Neural cell (in vitro differentiated cells): Measurements from ENCODE around the gene CSNK2B. TPM values are rescaled to one million over a fixed set of nuclear protein-coding genes. Genes with fewer than 3 reads are reported as not detected.
"Not testable (repeated sequence)": the region's sequence is repeated elsewhere in the genome, so short reads cannot be mapped to it uniquely, and the experiment has no call there.

Experiments
- H2AFZ ChIP-seq: fragments of 200-600, 300-800 bp; sonication (generic), shearing (Covaris generic); 2 replicates; pipeline ENCODE4 v1.6.0; 2014; ENCODE audit warnings: low read depth, mild to moderate bottlenecking, antibody characterized with exemption, low read length, moderate library complexity
- H3F3A ChIP-seq: fragments of 200-600 bp; shearing (Covaris generic); 2 replicates; pipeline ENCODE4 v1.6.1; 2016; ENCODE audit warnings: mild to moderate bottlenecking, moderate library complexity, mixed read lengths, antibody characterized with exemption, low read length; ENCODE audit not compliant: insufficient read depth, poor library complexity, severe bottlenecking
- H3K27ac ChIP-seq: fragments of 200-600, 300-800 bp; sonication (generic), shearing (Covaris generic); 2 replicates; pipeline ENCODE4 v1.5.1; 2014; ENCODE audit warnings: mild to moderate bottlenecking, low read length, moderate library complexity
- H3K27me3 ChIP-seq: fragments of 300-800, 200-600 bp; sonication (generic), shearing (Covaris generic); 2 replicates; pipeline ENCODE4 v1.6.0; 2014; ENCODE audit warnings: mild to moderate bottlenecking, low read depth, low read length, moderate library complexity; ENCODE audit not compliant: insufficient read depth
- H3K36me3 ChIP-seq: fragments of 300-800, 200-600 bp; sonication (generic), shearing (Covaris generic); 2 replicates; pipeline ENCODE4 v1.5.1; 2014; ENCODE audit warnings: mild to moderate bottlenecking, antibody characterized with exemption, low read length, moderate library complexity; ENCODE audit not compliant: insufficient read depth
- H3K4me2 ChIP-seq: fragments of 300-800, 200-600 bp; sonication (generic), shearing (Covaris generic); 2 replicates; pipeline ENCODE4 v1.6.0; 2014; ENCODE audit warnings: mild to moderate bottlenecking, low read length
- H3K4me3 ChIP-seq: fragments of 300-800, 200-600 bp; sonication (generic), shearing (Covaris generic); 2 replicates; pipeline ENCODE4 v1.5.1; 2014; ENCODE audit warnings: mild to moderate bottlenecking, low read length, moderate library complexity
- H3K79me2 ChIP-seq: fragments of 200-600 bp; shearing (Covaris generic); replicated peaks from 2 replicates; pipeline ENCODE4 v1.6.0; 2014; ENCODE audit warnings: mild to moderate bottlenecking, low read length, moderate library complexity; ENCODE audit not compliant: insufficient read depth
- H3K9ac ChIP-seq: fragments of 300-800, 200-600 bp; sonication (generic), shearing (Covaris generic); 2 replicates; pipeline ENCODE4 v1.6.1; 2016; ENCODE audit warnings: mild to moderate bottlenecking, low read length, mixed read lengths
- H3K9me2 ChIP-seq: fragments of 200-600 bp; shearing (Covaris generic); 2 replicates; pipeline ENCODE4 v1.6.1; 2016; ENCODE audit warnings: mild to moderate bottlenecking, low read length, mixed read lengths; ENCODE audit not compliant: insufficient read depth
- H3K9me3 ChIP-seq: fragments of 200-600, 300-800 bp; sonication (generic), shearing (Covaris generic); 2 replicates; pipeline ENCODE4 v1.6.1; 2016; ENCODE audit warnings: mild to moderate bottlenecking, mixed run types, low read length, moderate library complexity, mixed read lengths
- H4K20me1 ChIP-seq: fragments of 200-600 bp; shearing (Covaris generic); 2 replicates; pipeline ENCODE4 v1.6.1; 2016; ENCODE audit warnings: mild to moderate bottlenecking, mixed run types; ENCODE audit not compliant: insufficient read depth
- EP300 ChIP-seq: fragments of 450-650 bp; conservative IDR thresholded peaks from 2 replicates; pipeline ENCODE4 v1.6.1; 2014; ENCODE audit warnings: antibody characterized with exemption, mild to moderate bottlenecking, moderate library complexity; ENCODE audit not compliant: poor library complexity, severe bottlenecking
- EZH2 ChIP-seq: fragments of 200-600, 300-800 bp; shearing (Covaris generic), sonication (generic); IDR thresholded peaks from 2 replicates; pipeline ENCODE4 v1.6.1; 2014; ENCODE audit warnings: antibody characterized with exemption, low read length, borderline replicate concordance, mild to moderate bottlenecking; ENCODE audit not compliant: insufficient read depth, poor library complexity, severe bottlenecking
- MXI1 ChIP-seq: fragments of 450-650 bp; conservative IDR thresholded peaks from 2 replicates; pipeline ENCODE4 v1.6.1; 2014; ENCODE audit warnings: antibody characterized with exemption, mild to moderate bottlenecking; ENCODE audit not compliant: poor library complexity, severe bottlenecking
- POLR2AphosphoS5 ChIP-seq: IDR thresholded peaks from 2 replicates; pipeline ENCODE4 v1.6.1; 2012
- RAD21 ChIP-seq: fragments of 450-650 bp; conservative IDR thresholded peaks from 2 replicates; pipeline ENCODE4 v1.6.1; 2014; ENCODE audit warnings: antibody characterized with exemption, mild to moderate bottlenecking, moderate library complexity
- SMC3 ChIP-seq: fragments of 450-650 bp; conservative IDR thresholded peaks from 2 replicates; pipeline ENCODE4 v1.6.1; 2014; ENCODE audit warnings: antibody characterized with exemption, mild to moderate bottlenecking, moderate library complexity; ENCODE audit not compliant: poor library complexity
- TAF1 ChIP-seq: IDR thresholded peaks from 2 replicates; pipeline ENCODE4 v1.6.1; 2012; ENCODE audit warnings: low read depth
- polyA plus RNA-seq: library from polyadenylated mRNA; depleted of rRNA; stranded (reverse); fragments of >200 nt; gene quantifications from 2 replicates; pipeline ENCODE4 v1.2.3, GENCODE V29; 2014
- TF ChIP-seq, protein P1 (sequence below): IDR thresholded peaks from 2 replicates; pipeline ENCODE4 v1.6.1; 2012; ENCODE audit warnings: borderline replicate concordance
- TF ChIP-seq, protein P2 (sequence below): fragments of 450-650 bp; IDR thresholded peaks from 2 replicates; pipeline ENCODE4 v1.5.1; 2014; ENCODE audit warnings: antibody characterized with exemption, mild to moderate bottlenecking, moderate library complexity; ENCODE audit not compliant: poor library complexity, severe bottlenecking

Gene CSNK2B
- polyA plus RNA-seq, 1 donor from 2014 or later: 135 TPM

DNA sequence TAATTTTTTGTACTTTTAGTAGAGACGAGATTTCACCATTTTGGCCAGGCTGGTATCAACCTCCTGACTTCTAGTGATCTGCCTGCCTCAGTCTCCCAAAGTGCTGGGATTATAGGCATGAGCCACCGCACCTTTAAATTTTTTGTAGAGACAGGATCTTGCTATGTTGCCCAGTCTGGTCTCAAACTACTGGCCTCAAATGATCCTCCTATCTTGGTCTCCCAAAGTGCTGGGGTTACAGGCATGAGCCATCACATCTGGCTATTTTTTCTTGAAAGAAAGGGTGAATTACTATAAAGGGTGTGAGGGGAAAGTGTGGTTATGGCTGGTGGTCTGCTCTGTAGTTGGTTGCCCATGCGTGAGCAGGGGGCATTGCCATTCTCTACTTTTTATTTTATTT is 42.3 kb downstream of the CSNK2B start:
- no peaks in the 10 kb centered on the region for H3K9me2 ChIP-seq
- H2AFZ ChIP-seq: no peak overlapping the region
- H3K27ac ChIP-seq: no peak overlapping the region
- no peaks in the 10 kb centered on the region for H3K9me3 ChIP-seq
- TF ChIP-seq TAF1: no peak
- TF ChIP-seq, protein P1, sequence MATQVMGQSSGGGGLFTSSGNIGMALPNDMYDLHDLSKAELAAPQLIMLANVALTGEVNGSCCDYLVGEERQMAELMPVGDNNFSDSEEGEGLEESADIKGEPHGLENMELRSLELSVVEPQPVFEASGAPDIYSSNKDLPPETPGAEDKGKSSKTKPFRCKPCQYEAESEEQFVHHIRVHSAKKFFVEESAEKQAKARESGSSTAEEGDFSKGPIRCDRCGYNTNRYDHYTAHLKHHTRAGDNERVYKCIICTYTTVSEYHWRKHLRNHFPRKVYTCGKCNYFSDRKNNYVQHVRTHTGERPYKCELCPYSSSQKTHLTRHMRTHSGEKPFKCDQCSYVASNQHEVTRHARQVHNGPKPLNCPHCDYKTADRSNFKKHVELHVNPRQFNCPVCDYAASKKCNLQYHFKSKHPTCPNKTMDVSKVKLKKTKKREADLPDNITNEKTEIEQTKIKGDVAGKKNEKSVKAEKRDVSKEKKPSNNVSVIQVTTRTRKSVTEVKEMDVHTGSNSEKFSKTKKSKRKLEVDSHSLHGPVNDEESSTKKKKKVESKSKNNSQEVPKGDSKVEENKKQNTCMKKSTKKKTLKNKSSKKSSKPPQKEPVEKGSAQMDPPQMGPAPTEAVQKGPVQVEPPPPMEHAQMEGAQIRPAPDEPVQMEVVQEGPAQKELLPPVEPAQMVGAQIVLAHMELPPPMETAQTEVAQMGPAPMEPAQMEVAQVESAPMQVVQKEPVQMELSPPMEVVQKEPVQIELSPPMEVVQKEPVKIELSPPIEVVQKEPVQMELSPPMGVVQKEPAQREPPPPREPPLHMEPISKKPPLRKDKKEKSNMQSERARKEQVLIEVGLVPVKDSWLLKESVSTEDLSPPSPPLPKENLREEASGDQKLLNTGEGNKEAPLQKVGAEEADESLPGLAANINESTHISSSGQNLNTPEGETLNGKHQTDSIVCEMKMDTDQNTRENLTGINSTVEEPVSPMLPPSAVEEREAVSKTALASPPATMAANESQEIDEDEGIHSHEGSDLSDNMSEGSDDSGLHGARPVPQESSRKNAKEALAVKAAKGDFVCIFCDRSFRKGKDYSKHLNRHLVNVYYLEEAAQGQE: no peak
- TF ChIP-seq RAD21: no peak
- H3K79me2 ChIP-seq: no peaks in the 10 kb centered on the region
- no peaks in the 10 kb centered on the region for H4K20me1 ChIP-seq
- no peaks in the 10 kb centered on the region for H3K27me3 ChIP-seq
- no peak overlapping the region for H3K4me3 ChIP-seq
- H3K4me2 ChIP-seq: no peak overlapping the region
- no peaks in the 10 kb centered on the region for H3F3A ChIP-seq
- no peaks in the 10 kb centered on the region for H3K36me3 ChIP-seq
- no peak overlapping the region for H3K9ac ChIP-seq

DNA sequence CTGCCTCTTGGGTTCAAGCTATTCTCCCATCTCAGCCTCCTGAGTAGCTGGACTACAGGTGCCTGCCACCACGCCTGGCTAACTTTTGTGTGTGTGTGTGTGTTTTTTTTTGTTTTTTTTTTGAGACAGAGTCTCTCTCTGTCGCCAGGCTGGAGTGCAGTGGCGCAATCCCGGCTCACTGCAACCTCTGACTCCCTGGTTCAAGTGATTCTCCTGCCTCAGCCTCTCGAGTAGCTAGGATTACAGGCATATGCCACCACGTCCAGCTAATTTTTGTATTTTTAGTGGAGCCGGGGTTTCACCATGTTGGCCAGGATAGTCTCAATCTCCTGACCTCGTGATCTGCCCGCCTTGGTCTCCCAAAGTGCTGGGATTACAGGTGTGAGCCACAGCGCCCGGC is 43.3 kb downstream of the CSNK2B start:
- H3K79me2 ChIP-seq, H3K9me3 ChIP-seq, H3K4me2 ChIP-seq, H3K36me3 ChIP-seq, H3K4me3 ChIP-seq, H3F3A ChIP-seq, H3K27me3 ChIP-seq, H4K20me1 ChIP-seq, H2AFZ ChIP-seq, H3K27ac ChIP-seq, H3K9me2 ChIP-seq, H3K9ac ChIP-seq: not testable (repeated sequence)

DNA sequence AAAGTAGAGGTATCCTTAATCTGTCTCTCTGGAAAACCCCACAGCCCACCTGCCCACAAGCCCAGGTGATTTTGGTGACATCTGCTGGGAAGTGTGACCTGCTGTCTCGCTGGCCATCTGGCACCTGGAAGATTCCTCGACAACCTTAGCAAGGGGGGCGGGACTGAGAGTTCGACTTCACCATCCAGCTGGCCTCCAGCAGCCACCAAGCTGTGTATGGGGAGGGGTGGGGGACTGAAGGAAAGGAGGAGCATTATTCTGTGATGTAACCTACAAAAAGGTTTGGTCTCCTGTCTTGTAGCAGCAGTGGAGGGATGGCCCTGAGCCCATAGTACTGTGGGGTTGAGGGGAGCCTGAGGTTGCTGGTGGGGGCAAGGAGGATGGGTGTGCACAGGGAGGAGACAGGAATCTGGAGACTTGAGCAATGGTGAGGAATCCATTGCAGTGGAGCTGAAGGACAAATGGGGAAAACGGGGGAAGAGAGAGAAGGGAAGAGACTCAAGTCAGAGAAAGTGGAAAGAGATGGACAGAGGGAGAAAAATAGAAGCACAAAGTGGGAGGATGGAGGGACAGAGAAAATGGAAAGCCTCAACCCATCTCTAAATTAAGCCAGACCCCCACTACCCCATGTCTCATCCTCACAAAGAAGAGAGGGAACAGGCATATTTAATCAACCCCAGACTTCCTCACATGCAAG is 44.8 kb downstream of the CSNK2B start:
- H3K9ac ChIP-seq: no peak overlapping the region

More for the DNA sequence above, 44.8 kb downstream of the CSNK2B start:
- no peaks in the 10 kb centered on the region for H3F3A ChIP-seq
- TF ChIP-seq EZH2 (no peak), RAD21 (no peak), TAF1 (no peak), MXI1 (no peak), POLR2AphosphoS5 (no peak), EP300 (no peak), SMC3 (no peak)
- TF ChIP-seq, protein P1: no peak
- TF ChIP-seq, protein P2, sequence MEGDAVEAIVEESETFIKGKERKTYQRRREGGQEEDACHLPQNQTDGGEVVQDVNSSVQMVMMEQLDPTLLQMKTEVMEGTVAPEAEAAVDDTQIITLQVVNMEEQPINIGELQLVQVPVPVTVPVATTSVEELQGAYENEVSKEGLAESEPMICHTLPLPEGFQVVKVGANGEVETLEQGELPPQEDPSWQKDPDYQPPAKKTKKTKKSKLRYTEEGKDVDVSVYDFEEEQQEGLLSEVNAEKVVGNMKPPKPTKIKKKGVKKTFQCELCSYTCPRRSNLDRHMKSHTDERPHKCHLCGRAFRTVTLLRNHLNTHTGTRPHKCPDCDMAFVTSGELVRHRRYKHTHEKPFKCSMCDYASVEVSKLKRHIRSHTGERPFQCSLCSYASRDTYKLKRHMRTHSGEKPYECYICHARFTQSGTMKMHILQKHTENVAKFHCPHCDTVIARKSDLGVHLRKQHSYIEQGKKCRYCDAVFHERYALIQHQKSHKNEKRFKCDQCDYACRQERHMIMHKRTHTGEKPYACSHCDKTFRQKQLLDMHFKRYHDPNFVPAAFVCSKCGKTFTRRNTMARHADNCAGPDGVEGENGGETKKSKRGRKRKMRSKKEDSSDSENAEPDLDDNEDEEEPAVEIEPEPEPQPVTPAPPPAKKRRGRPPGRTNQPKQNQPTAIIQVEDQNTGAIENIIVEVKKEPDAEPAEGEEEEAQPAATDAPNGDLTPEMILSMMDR: no peak
- H4K20me1 ChIP-seq: no peaks in the 10 kb centered on the region
- H3K36me3 ChIP-seq: no peaks in the 10 kb centered on the region
- H3K9me3 ChIP-seq: no peaks in the 10 kb centered on the region
- H3K4me2 ChIP-seq: no peak overlapping the region
- H3K4me3 ChIP-seq: no peak overlapping the region
- no peak overlapping the region for H3K27ac ChIP-seq
- no peaks in the 10 kb centered on the region for H3K27me3 ChIP-seq
- H3K79me2 ChIP-seq: no peaks in the 10 kb centered on the region
- H3K9me2 ChIP-seq: no peaks in the 10 kb centered on the region
- no peak overlapping the region for H2AFZ ChIP-seq
